ENCODE measurements around the gene SETBP1. TPM values are rescaled to one million over a fixed set of nuclear protein-coding genes. Genes with fewer than 3 reads are reported as not detected.

Gene SETBP1
- total and polyA plus RNA-seq, 9 of the 15 experiments (the other 6 are each of a cell fraction or from before 2014, with no cell fraction given): under 0.01 to 0.13 (median 0.04) TPM

DNA sequence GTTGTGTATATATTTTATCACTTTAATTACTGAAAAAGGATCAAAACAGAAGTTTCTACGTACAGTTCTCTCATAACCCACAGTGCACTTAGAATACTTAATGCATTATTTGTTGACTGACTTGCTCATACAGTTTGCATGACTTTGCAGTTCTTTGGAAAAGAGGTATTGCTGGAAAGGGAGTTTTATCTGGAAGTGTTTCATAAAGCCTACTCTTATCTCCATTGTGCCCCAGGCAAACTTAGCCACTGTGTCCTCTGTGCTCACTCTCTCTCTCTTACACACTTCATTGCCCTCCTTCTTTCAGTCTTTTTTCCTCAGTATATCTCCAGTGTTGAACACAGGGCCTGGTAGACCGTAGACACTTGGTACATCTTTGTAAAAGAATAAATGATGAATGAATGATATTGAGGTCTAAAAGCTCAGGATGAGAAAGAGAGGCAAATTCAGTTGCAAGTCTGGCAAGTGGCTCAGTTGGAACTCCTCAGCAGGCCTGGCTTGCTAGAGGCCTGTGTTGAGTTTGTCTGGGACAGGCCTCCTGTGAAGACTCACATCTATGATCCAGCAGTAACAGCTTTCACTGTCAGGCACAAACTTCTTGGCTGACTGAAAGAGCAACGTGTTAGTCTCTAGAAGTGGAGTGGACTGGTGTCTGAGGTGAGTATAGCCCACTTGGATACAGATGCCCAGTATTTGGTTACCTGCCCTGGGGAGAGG lies 56.1 kb downstream of the SETBP1 start (continued):
- TF ChIP-seq, protein P1, sequence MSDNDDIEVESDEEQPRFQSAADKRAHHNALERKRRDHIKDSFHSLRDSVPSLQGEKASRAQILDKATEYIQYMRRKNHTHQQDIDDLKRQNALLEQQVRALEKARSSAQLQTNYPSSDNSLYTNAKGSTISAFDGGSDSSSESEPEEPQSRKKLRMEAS (CRISPR knock-in tag; IDR thresholded peaks at IDR 0.05): no peak
- TF ChIP-seq DPF2 (IDR thresholded peaks at IDR 0.05) (peak; percentile 74), MAFG (tag; conservative IDR thresholded peaks at IDR 0.05) (peak; percentile 94)

DNA sequence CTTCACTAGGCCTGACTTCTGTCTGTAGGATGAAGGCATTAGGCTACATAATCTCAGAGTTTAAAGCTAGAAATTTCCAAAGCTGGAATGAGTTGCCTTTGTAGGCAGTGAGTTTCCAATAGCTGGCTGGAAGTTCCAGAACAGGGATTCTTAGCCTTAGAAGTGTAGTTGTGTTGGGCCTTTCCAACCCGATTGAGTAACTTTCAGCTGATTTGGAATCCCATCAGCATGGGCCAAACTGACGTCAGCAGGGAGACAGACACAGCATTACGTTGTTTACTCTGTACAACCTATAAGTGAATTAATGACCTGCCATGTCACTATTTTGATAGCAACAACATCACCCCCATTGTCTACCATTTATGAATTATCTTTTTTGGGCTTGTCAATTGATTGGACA lies 56.9 kb downstream of the SETBP1 start:
- H3K36me3 ChIP-seq (ENCODE audit: control insufficient read depth, insufficient read depth, low read length): no peaks in the 10 kb centered on the region
- H3K4me1 ChIP-seq (replicated peaks in 1 of 2; ENCODE audit: control insufficient read depth in 2 of 2, insufficient read depth in 2 of 2, low read length in 2 of 2): peaks cover 6 to 30% of the 10 kb centered on the region in 2 experiments; a peak in 3 of 5 replicates
- no peaks in the 10 kb centered on the region for H3K79me2 ChIP-seq (ENCODE audit: control insufficient read depth, insufficient read depth, low read length)
- in situ Hi-C loops (cut with MboI): no loop called here
- no peak overlapping the region for H3K27ac ChIP-seq (ENCODE audit: extremely low read depth, low read depth, low read length)
- no peaks in the 10 kb centered on the region for H3K9me1 ChIP-seq (ENCODE audit: control insufficient read depth, insufficient read depth, low read length)
- no peaks in the 10 kb centered on the region for H3K27me3 ChIP-seq (ENCODE audit: control insufficient read depth in 2 of 2, insufficient read depth in 2 of 2, low read length in 2 of 2)
- H4K20me1 ChIP-seq (replicated peaks; ENCODE audit: control insufficient read depth, insufficient read depth, low read length): no peaks in the 10 kb centered on the region
- intact Hi-C loops (cut with micrococcal nuclease): no loop called here
- no peak overlapping the region for H3K4me3 ChIP-seq
- ChIA-PET POLR2A (interaction anchor here (0.5 kb wide), 1 partner anchor 88 kb away, joined by 3 read pairs; no protein-coding TSS in a partner anchor), CTCF (ENCODE audit: low intra/inter-chr PET ratio) (no interaction called here)
- H3K4me2 ChIP-seq (ENCODE audit: insufficient read depth, low read length): no peak overlapping the region
- DNase-seq (ENCODE audit: extremely low read depth in 1 of 4, low spot score in 3 of 4) (no peak), FAIRE-seq (no peak), ATAC-seq (no peak)
- BruUV-seq (replicated peaks): no TSS peak
- no peak overlapping the region for H2AFZ ChIP-seq (ENCODE audit: low read depth, low read length)
- no peaks in the 10 kb centered on the region for H3K9me3 ChIP-seq (replicated peaks; ENCODE audit: control insufficient read depth, insufficient read depth, low read depth, low read length)
- H3K9ac ChIP-seq (ENCODE audit: insufficient read depth in 1 of 2, low read depth in 2 of 2, low read length in 2 of 2): no peak overlapping the region
- 89% methylated on average over 3 of the region's 3 CpGs for WGBS (ENCODE audit: insufficient coverage, low coverage, missing lambda C conversion rate)
- no peak for TF ChIP-seq SLC30A9 (CRISPR knock-in tag; IDR thresholded peaks at IDR 0.05)
- TF ChIP-seq KLF1 (tag; IDR thresholded peaks at IDR 0.05): no peak
- TF ChIP-seq, protein P2, sequence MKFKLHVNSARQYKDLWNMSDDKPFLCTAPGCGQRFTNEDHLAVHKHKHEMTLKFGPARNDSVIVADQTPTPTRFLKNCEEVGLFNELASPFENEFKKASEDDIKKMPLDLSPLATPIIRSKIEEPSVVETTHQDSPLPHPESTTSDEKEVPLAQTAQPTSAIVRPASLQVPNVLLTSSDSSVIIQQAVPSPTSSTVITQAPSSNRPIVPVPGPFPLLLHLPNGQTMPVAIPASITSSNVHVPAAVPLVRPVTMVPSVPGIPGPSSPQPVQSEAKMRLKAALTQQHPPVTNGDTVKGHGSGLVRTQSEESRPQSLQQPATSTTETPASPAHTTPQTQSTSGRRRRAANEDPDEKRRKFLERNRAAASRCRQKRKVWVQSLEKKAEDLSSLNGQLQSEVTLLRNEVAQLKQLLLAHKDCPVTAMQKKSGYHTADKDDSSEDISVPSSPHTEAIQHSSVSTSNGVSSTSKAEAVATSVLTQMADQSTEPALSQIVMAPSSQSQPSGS (CRISPR knock-in tag; IDR thresholded peaks at IDR 0.05): no peak
- TF ChIP-seq, protein P3, sequence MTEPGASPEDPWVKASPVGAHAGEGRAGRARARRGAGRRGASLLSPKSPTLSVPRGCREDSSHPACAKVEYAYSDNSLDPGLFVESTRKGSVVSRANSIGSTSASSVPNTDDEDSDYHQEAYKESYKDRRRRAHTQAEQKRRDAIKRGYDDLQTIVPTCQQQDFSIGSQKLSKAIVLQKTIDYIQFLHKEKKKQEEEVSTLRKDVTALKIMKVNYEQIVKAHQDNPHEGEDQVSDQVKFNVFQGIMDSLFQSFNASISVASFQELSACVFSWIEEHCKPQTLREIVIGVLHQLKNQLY (CRISPR knock-in tag; conservative IDR thresholded peaks at IDR 0.05): no peak
- no peak for TF ChIP-seq NFIC (IDR thresholded peaks at IDR 0.05)
- TF ChIP-seq RFX5 (IDR thresholded peaks at IDR 0.05; ENCODE audit: low read depth, low read length): no peak
- TF ChIP-seq, protein P4, sequence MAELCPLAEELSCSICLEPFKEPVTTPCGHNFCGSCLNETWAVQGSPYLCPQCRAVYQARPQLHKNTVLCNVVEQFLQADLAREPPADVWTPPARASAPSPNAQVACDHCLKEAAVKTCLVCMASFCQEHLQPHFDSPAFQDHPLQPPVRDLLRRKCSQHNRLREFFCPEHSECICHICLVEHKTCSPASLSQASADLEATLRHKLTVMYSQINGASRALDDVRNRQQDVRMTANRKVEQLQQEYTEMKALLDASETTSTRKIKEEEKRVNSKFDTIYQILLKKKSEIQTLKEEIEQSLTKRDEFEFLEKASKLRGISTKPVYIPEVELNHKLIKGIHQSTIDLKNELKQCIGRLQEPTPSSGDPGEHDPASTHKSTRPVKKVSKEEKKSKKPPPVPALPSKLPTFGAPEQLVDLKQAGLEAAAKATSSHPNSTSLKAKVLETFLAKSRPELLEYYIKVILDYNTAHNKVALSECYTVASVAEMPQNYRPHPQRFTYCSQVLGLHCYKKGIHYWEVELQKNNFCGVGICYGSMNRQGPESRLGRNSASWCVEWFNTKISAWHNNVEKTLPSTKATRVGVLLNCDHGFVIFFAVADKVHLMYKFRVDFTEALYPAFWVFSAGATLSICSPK (IDR thresholded peaks at IDR 0.05; ENCODE audit: borderline replicate concordance): no peak
- TF ChIP-seq OTX1 (CRISPR knock-in tag; IDR thresholded peaks at IDR 0.05): no peak
- TF ChIP-seq E2F3 (CRISPR knock-in tag; IDR thresholded peaks at IDR 0.05): no peak
- TF ChIP-seq, protein P5, sequence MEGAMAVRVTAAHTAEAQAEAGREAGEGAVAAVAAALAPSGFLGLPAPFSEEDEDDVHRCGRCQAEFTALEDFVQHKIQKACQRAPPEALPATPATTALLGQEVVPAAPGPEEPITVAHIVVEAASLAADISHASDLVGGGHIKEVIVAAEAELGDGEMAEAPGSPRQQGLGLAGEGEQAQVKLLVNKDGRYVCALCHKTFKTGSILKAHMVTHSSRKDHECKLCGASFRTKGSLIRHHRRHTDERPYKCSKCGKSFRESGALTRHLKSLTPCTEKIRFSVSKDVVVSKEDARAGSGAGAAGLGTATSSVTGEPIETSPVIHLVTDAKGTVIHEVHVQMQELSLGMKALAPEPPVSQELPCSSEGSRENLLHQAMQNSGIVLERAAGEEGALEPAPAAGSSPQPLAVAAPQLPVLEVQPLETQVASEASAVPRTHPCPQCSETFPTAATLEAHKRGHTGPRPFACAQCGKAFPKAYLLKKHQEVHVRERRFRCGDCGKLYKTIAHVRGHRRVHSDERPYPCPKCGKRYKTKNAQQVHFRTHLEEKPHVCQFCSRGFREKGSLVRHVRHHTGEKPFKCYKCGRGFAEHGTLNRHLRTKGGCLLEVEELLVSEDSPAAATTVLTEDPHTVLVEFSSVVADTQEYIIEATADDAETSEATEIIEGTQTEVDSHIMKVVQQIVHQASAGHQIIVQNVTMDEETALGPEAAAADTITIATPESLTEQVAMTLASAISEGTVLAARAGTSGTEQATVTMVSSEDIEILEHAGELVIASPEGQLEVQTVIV (CRISPR knock-in tag; IDR thresholded peaks at IDR 0.05; ENCODE audit: borderline replicate concordance): no peak
- no peak for TF ChIP-seq GATAD2B (IDR thresholded peaks at IDR 0.05; ENCODE audit: borderline replicate concordance)
- TF ChIP-seq KLF16 (IDR thresholded peaks at IDR 0.05): no peak
